Measurements from ENCODE around the gene WFDC8.
"Not testable (repeated sequence)": the region's sequence is repeated elsewhere in the genome, so short reads cannot be mapped to it uniquely, and the experiment has no call there.

WFDC8 gene

GRCh38 chr20:45579184-45579583 is at the start of gene WFDC8:
Gene WFDC8, minus strand, starts transcription at chr20:45579284. Its CDS starts 37 bp downstream, at chr20:45579247.
- no peak for DNase-seq

GRCh38 chr20:45626540-45626939 is 47.5 kb upstream of the WFDC8 start:
- no peak for DNase-seq

GRCh38 chr20:45621593-45621992 is 42.5 kb upstream of the WFDC8 start:
- no peak for DNase-seq

GRCh38 chr20:45617591-45617990 is 38.5 kb upstream of the WFDC8 start:
- no peak for DNase-seq

GRCh38 chr20:45612314-45612713 is 33.2 kb upstream of the WFDC8 start:
- no peak for DNase-seq

- DNase-seq, result no peak
Measured at GRCh38 chr20:45611054-45611453, 32.0 kb upstream of the WFDC8 start.

- no peak for DNase-seq
Measured at GRCh38 chr20:45607810-45608209, 28.7 kb upstream of the WFDC8 start.

GRCh38 chr20:45595235-45595634 is 16.2 kb upstream of the WFDC8 start:
- no peak for DNase-seq

- DNase-seq, result no peak
Measured at GRCh38 chr20:45593498-45593897, 14.4 kb upstream of the WFDC8 start.

GRCh38 chr20:45592574-45593189 is 13.6 kb upstream of the WFDC8 start:
- no peak for DNase-seq

- no peak for DNase-seq
Measured at GRCh38 chr20:45589725-45590124, 10.6 kb upstream of the WFDC8 start.

- DNase-seq, result no peak
Measured at GRCh38 chr20:45588800-45589199, 9.7 kb upstream of the WFDC8 start.

GRCh38 chr20:45585986-45586385 is 6.9 kb upstream of the WFDC8 start:
- not testable (repeated sequence) for DNase-seq

GRCh38 chr20:45584294-45584693 is 5.2 kb upstream of the WFDC8 start:
- not testable (repeated sequence) for DNase-seq

- DNase-seq, result no peak
Measured at GRCh38 chr20:45583502-45583901, 4.4 kb upstream of the WFDC8 start.

- no peak for DNase-seq
Measured at GRCh38 chr20:45581702-45582101, 2.6 kb upstream of the WFDC8 start.

- DNase-seq, result no peak
Measured at GRCh38 chr20:45578231-45578630, 853 bp downstream of the WFDC8 start.

GRCh38 chr20:45576995-45577394 is 2.1 kb downstream of the WFDC8 start:
- no peak for DNase-seq

GRCh38 chr20:45575931-45576330 is 3.2 kb downstream of the WFDC8 start:
- no peak for DNase-seq

GRCh38 chr20:45569650-45570049 is 9.4 kb downstream of the WFDC8 start:
- not testable (repeated sequence) for DNase-seq

GRCh38 chr20:45564760-45565276 is 14.3 kb downstream of the WFDC8 start:
- DNase-seq, result no peak

GRCh38 chr20:45555198-45555597 is 23.9 kb downstream of the WFDC8 start:
- DNase-seq, result no peak

- DNase-seq, result no peak
Measured at GRCh38 chr20:45552456-45552855, 26.6 kb downstream of the WFDC8 start.

- DNase-seq, result no peak
Measured at GRCh38 chr20:45550765-45551164, 28.3 kb downstream of the WFDC8 start.

GRCh38 chr20:45548410-45548809 is 30.7 kb downstream of the WFDC8 start:
- no peak for DNase-seq

Data from CD4-positive, alpha-beta T cell treated with Interferon gamma for 1 hour (primary cell).